HL-60 (cell line): ENCODE results near the gene ABCC5.

Experiments used
- CTCF ChIP-seq: IDR thresholded peaks from one replicate; pipeline ENCODE4 v1.5.1; 2011; ENCODE audit warnings: low read length, control low read depth, inconsistent platforms; ENCODE audit not compliant: insufficient read depth
- POLR2AphosphoS5 ChIP-seq: IDR thresholded peaks from 2 replicates; pipeline ENCODE4 v1.6.1; 2012; ENCODE audit warnings: low read depth
- REST ChIP-seq: IDR thresholded peaks from 2 replicates; pipeline ENCODE4 v1.6.1; 2012; ENCODE audit warnings: low read depth; ENCODE audit not compliant: insufficient replicate concordance
- SPI1 ChIP-seq: IDR thresholded peaks from 2 replicates; pipeline ENCODE4 v1.6.1; 2012; ENCODE audit warnings: low read depth, mild to moderate bottlenecking, borderline replicate concordance

GRCh38 chr3:183943739-183944138 is 73.9 kb downstream of the ABCC5 start:
- TF ChIP-seq CTCF (no peak), POLR2AphosphoS5 (no peak), REST (no peak), SPI1 (no peak)
